Fibroblast of lung (primary cell): ENCODE data around the gene RASSF8. TPM values are rescaled to one million over a fixed set of nuclear protein-coding genes. Genes with fewer than 3 reads are reported as not detected.

ENCODE experiments used
- DNase-seq, 2 donors: peaks; one replicate each; pipeline versions ENCODE4 v3.0.0 to v3.0.0-alpha.2; 2010; ENCODE audit warnings: low read depth in 2 of 2
- H2AFZ ChIP-seq: 2 replicates; pipeline ENCODE4 v1.5.1; 2012; ENCODE audit warnings: low read length, control low read depth, inconsistent platforms
- H3K27ac ChIP-seq: 2 replicates; pipeline ENCODE4 v1.5.1; 2011; ENCODE audit warnings: low read length, control low read depth; ENCODE audit not compliant: insufficient read depth
- H3K27me3 ChIP-seq: 2 replicates; pipeline ENCODE4 v1.5.1; 2011; ENCODE audit warnings: mild to moderate bottlenecking, low read length; ENCODE audit not compliant: control insufficient read depth, insufficient read depth
- H3K36me3 ChIP-seq: 2 replicates; pipeline ENCODE4 v1.5.1; 2011; ENCODE audit warnings: low read length; ENCODE audit not compliant: control insufficient read depth, insufficient read depth
- H3K4me1 ChIP-seq: 2 replicates; pipeline ENCODE4 v1.5.1; 2011; ENCODE audit warnings: low read length; ENCODE audit not compliant: control insufficient read depth, insufficient read depth; ENCODE audit errors: extremely low read depth
- H3K4me2 ChIP-seq: 2 replicates; pipeline ENCODE4 v1.5.1; 2011; ENCODE audit warnings: low read length, control low read depth; ENCODE audit not compliant: insufficient read depth; ENCODE audit errors: extremely low read depth
- H3K4me3 ChIP-seq, 4 experiments: fragments of 200-600 bp in 1 of 4; sonication (generic) in 1 of 4; replicated peaks in 1 of 4; 2 replicates each; pipeline ENCODE4 v1.5.1; 2011 to 2016; ENCODE audit warnings: low read length in 4 of 4, low read depth in 3 of 4, mild to moderate bottlenecking in 3 of 4, control low read depth in 2 of 4, inconsistent platforms in 1 of 4, mixed read lengths in 1 of 4; ENCODE audit not compliant: insufficient read depth in 1 of 4; ENCODE audit errors: control extremely low read depth in 1 of 4
- H3K79me2 ChIP-seq: 2 replicates; pipeline ENCODE4 v1.5.1; 2012; ENCODE audit warnings: mild to moderate bottlenecking, low read length, inconsistent platforms; ENCODE audit not compliant: control insufficient read depth, insufficient read depth
- H3K9ac ChIP-seq: 2 replicates; pipeline ENCODE4 v1.5.1; 2011; ENCODE audit warnings: mild to moderate bottlenecking, low read length, control low read depth; ENCODE audit not compliant: insufficient read depth
- H3K9me3 ChIP-seq: 2 replicates; pipeline ENCODE4 v1.5.1; 2012; ENCODE audit warnings: low read depth, low read length; ENCODE audit not compliant: control insufficient read depth, insufficient read depth
- H4K20me1 ChIP-seq: 2 replicates; pipeline ENCODE4 v1.5.1; 2011; ENCODE audit warnings: low read length; ENCODE audit not compliant: control insufficient read depth, insufficient read depth; ENCODE audit errors: extremely low read depth
- CTCF ChIP-seq, 2 donors: IDR thresholded peaks in 1 of 2; conservative IDR thresholded peaks in 1 of 2; 1 replicate in 1 of 2; 2 replicates in 1 of 2; pipeline ENCODE4 v1.5.1; 2011 to 2012; ENCODE audit warnings: low read length in 2 of 2, control low read depth in 1 of 2, inconsistent platforms in 1 of 2, low read depth in 1 of 2, mild to moderate bottlenecking in 1 of 2
- EZH2 ChIP-seq: IDR thresholded peaks from 2 replicates; pipeline ENCODE4 v1.5.1; 2012; ENCODE audit warnings: low read length, control low read depth, mild to moderate bottlenecking; ENCODE audit errors: missing control alignments
- polyA plus RNA-seq, 2 donors: library from polyadenylated mRNA; depleted of rRNA in 1 of 2; stranded (reverse) in 1 of 2; unstranded in 1 of 2; fragments of >200 nt; gene quantifications; 2 replicates each; pipeline ENCODE4 v1.2.1, GENCODE V29; 2011 to 2012; ENCODE audit warnings: missing spikeins in 1 of 2
- total RNA-seq: library from RNA; depleted of rRNA; stranded (reverse); fragments of >200 nt; gene quantifications from 2 replicates; pipeline ENCODE4 v1.2.1, GENCODE V29; 2014

Gene RASSF8
- total and polyA plus RNA-seq, 2 donors (not counting 1 experiment from before 2014, with no cell fraction given), result 28.8 to 52.8 TPM

- no peak for DNase-seq
- TF ChIP-seq CTCF (conservative IDR thresholded peaks at IDR 0.05 in 1 of 2, IDR thresholded peaks at IDR 0.05 in 1 of 2; ENCODE audit: low read depth in 1 of 2, low read length in 2 of 2) (no peak), EZH2 (no peak)
- Histone ChIP-seq H2AFZ (no peak overlapping the region), H3K4me3 (no peak overlapping the region), H3K9ac (no peak overlapping the region), H3K27ac (no peak overlapping the region), H4K20me1 (no peaks in the 10 kb centered on the region), H3K9me3 (no peaks in the 10 kb centered on the region), H3K4me1 (no peaks in the 10 kb centered on the region), H3K4me2 (no peak overlapping the region), H3K27me3 (no peaks in the 10 kb centered on the region), H3K79me2 (no peaks in the 10 kb centered on the region), H3K36me3 (no peaks in the 10 kb centered on the region)
Measured at GRCh38 chr12:26086936-26087335, 128.5 kb downstream of the RASSF8 start.

GRCh38 chr12:26088998-26089397 is 130.5 kb downstream of the RASSF8 start:
- Histone ChIP-seq H3K27ac (no peak overlapping the region), H3K36me3 (no peaks in the 10 kb centered on the region), H2AFZ (no peak overlapping the region), H3K9ac (no peak overlapping the region), H3K9me3 (no peaks in the 10 kb centered on the region), H3K27me3 (no peaks in the 10 kb centered on the region), H4K20me1 (no peaks in the 10 kb centered on the region), H3K79me2 (no peaks in the 10 kb centered on the region), H3K4me3 (no peak overlapping the region), H3K4me1 (no peaks in the 10 kb centered on the region), H3K4me2 (no peak overlapping the region)
- TF ChIP-seq CTCF (conservative IDR thresholded peaks at IDR 0.05 in 1 of 2, IDR thresholded peaks at IDR 0.05 in 1 of 2; ENCODE audit: low read depth in 1 of 2, low read length in 2 of 2), result no peak
- no peak for TF ChIP-seq EZH2
- no peak for DNase-seq

GRCh38 chr12:26090836-26091510 is 132.5 kb downstream of the RASSF8 start:
- no peaks in the 10 kb centered on the region for H3K36me3 ChIP-seq
- H3K79me2 ChIP-seq, result no peaks in the 10 kb centered on the region
- H3K27ac ChIP-seq, result no peak overlapping the region
- H3K9me3 ChIP-seq, result no peaks in the 10 kb centered on the region
- no peaks in the 10 kb centered on the region for H4K20me1 ChIP-seq
- peak in 1 of 2 donors; percentile 72 for DNase-seq
- TF ChIP-seq CTCF (conservative IDR thresholded peaks at IDR 0.05 in 1 of 2, IDR thresholded peaks at IDR 0.05 in 1 of 2; ENCODE audit: low read depth in 1 of 2, low read length in 2 of 2), result no peak
- no peak for TF ChIP-seq EZH2
- no peak overlapping the region for H3K4me2 ChIP-seq
- no peak overlapping the region for H3K4me3 ChIP-seq
- H2AFZ ChIP-seq, result no peak overlapping the region
- H3K9ac ChIP-seq, result no peak overlapping the region
- no peaks in the 10 kb centered on the region for H3K4me1 ChIP-seq
- H3K27me3 ChIP-seq, result no peaks in the 10 kb centered on the region
